Transverse colon (tissue), 4 donors: ENCODE results near the gene FAM78B. TPM values are rescaled to one million over a fixed set of nuclear protein-coding genes. Genes with fewer than 3 reads are reported as not detected.
A peak's percentile ranks its signal among the peaks of the same experiment; 100 is the strongest.

Source experiments
- DNase-seq: peaks from one replicate; pipeline ENCODE4 v3.0.0-alpha.2; 2019
- H3K27ac ChIP-seq, 4 donors: fragments of 200-600 bp; sonication (generic); 2 replicates each; pipeline ENCODE4 v1.5.1; 2016 to 2018; ENCODE audit warnings: inconsistent platforms in 4 of 4
- H3K27me3 ChIP-seq: fragments of 200-600 bp; sonication (generic); 2 replicates; pipeline ENCODE4 v1.5.1; 2017; ENCODE audit warnings: inconsistent platforms
- H3K36me3 ChIP-seq, 4 donors: fragments of 200-600 bp; sonication (generic); 2 replicates each; pipeline ENCODE4 v1.5.1; 2017 to 2019; ENCODE audit warnings: inconsistent platforms in 4 of 4
- H3K4me1 ChIP-seq, 4 donors: fragments of 200-600 bp; sonication (generic); 2 replicates each; pipeline ENCODE4 v1.5.1; 2017 to 2020; ENCODE audit warnings: inconsistent platforms in 4 of 4
- H3K4me3 ChIP-seq, 4 donors: fragments of 200-600 bp; sonication (generic); 1 replicate in 1 of 4; 2 replicates in 3 of 4; pipeline versions ENCODE4 v1.5.1 to v1.6.1; 2017 to 2019; ENCODE audit warnings: inconsistent platforms in 4 of 4
- H3K9me3 ChIP-seq, 2 donors: fragments of 200-600 bp; sonication (generic); 2 replicates each; pipeline ENCODE4 v1.5.1; 2017 to 2019; ENCODE audit warnings: inconsistent platforms in 2 of 2
- CTCF ChIP-seq, 5 experiments: fragments of 200-600 bp in 3 of 5; fragments of 450-650 bp in 2 of 5; sonication (generic) in 3 of 5; IDR thresholded peaks; 1 replicate in 2 of 5; 2 replicates in 3 of 5; pipeline ENCODE4 v1.5.1; 2016 to 2017; ENCODE audit warnings: antibody characterized with exemption in 5 of 5, inconsistent platforms in 3 of 5, mild to moderate bottlenecking in 2 of 5, moderate library complexity in 1 of 5
- EP300 ChIP-seq: sonication (generic); formaldehyde crosslinking; IDR thresholded peaks from one replicate; pipeline ENCODE4 v1.6.1; 2017; ENCODE audit warnings: antibody characterized with exemption, low read depth
- POLR2A ChIP-seq: fragments of 450-650 bp; IDR thresholded peaks from one replicate; pipeline ENCODE4 v1.6.1; 2016; ENCODE audit warnings: antibody characterized with exemption, mild to moderate bottlenecking, moderate library complexity
- POLR2AphosphoS5 ChIP-seq, 3 donors: sonication (generic); formaldehyde crosslinking; IDR thresholded peaks; one replicate each; pipeline ENCODE4 v1.6.1; 2016; ENCODE audit warnings: antibody characterized with exemption in 3 of 3
- WGBS, 2 donors: methylation state at CpG; one replicate each; pipeline ENCODE4 v1.1.5; 2018; ENCODE audit warnings: low coverage in 1 of 2; 5-methylcytosine and 5-hydroxymethylcytosine counted together
- in situ Hi-C, 4 donors: fragments of 200-750 bp; cut with MboI; loops; one replicate each; pipeline versions ENCODE4 v1.15.0 to v1.15.1; 2017; ENCODE audit warnings: low sequenced_read_pairs in 3 of 4, low pct_ligation_motif_present in 1 of 4, low pct_unique_long_range_greater_than_20kb in 1 of 4
- intact Hi-C: fragments of 100-400 bp; cut with DNase I; formaldehyde crosslinking; loops from one replicate; pipeline ENCODE4 v1.15.1; 2023; ENCODE audit warnings: low total_unique reads
- total RNA-seq, 4 donors: library from RNA; depleted of rRNA; stranded (reverse); fragments of >200 nt; gene quantifications; one replicate each; pipeline ENCODE4 v1.1.0, GENCODE V29; 2016

The FAM78B gene, protein sequence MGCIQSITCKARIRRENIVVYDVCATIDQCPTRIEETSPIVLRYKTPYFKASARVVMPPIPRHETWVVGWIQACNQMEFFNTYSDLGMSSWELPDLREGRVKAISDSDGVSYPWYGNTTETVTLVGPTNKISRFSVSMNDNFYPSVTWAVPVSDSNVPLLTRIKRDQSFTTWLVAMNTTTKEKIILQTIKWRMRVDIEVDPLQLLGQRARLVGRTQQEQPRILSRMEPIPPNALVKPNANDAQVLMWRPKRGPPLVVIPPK
- total RNA-seq, result 1 to 10 TPM in 1 of 4 donors, under 1 TPM in 3; 0.40 to 5.2 (median 0.80) TPM

- Histone ChIP-seq H3K27ac (peak within 1 kb of the TSS; percentile 59 to 85 (median 74)), H3K9me3 (no peaks in the 10 kb centered on the region), H3K36me3 (no peaks in the 10 kb centered on the region), H3K27me3 (peaks cover 29% of the 10 kb centered on the region), H3K4me3 (peak within 1 kb of the TSS; percentile 62 to 84 (median 68)), H3K4me1 (peaks cover 11 to 37% (median 26%) of the 10 kb centered on the region in 4 donors)
- DNase-seq, result peak; percentile 87
- intact Hi-C loops, result no loop called here
- TF ChIP-seq CTCF (IDR thresholded peaks at IDR 0.05) (peak in 2 of 5 experiments; percentile 7 to 29), EP300 (no peak), POLR2A (peak; percentile 69), POLR2AphosphoS5 (IDR thresholded peaks at IDR 0.05) (peak in 2 of 3 donors; percentile 38 to 57)
- 3% methylated on average over 25 of the region's 64 CpGs; no CpG with 5 or more reads in 1 of the 2 donors for WGBS, 2 donors
- in situ Hi-C loops, result loop anchor here in 1 of 4 donors (25.0 kb wide), 1 partner anchor 455 kb away; no protein-coding TSS in a partner anchor
Observed at GRCh38 chr1:166166698-166167571, at the start of gene FAM78B. FAM78B (minus strand) TSS chr1:166167001; CDS start chr1:166166248, 753 bp downstream.

GRCh38 chr1:166202546-166202945 lies 35.7 kb upstream of the FAM78B start:
- intact Hi-C loops, result no loop called here
- no peak for DNase-seq
- Histone ChIP-seq H3K27ac (no peak overlapping the region), H3K36me3 (no peaks in the 10 kb centered on the region), H3K4me3 (no peak overlapping the region), H3K27me3 (no peaks in the 10 kb centered on the region), H3K4me1 (no peaks in the 10 kb centered on the region), H3K9me3 (no peaks in the 10 kb centered on the region)
- no peak for TF ChIP-seq POLR2AphosphoS5 (IDR thresholded peaks at IDR 0.05)
- no peak for TF ChIP-seq CTCF (IDR thresholded peaks at IDR 0.05)
- no peak for TF ChIP-seq POLR2A
- no peak for TF ChIP-seq EP300
- in situ Hi-C loops, result no loop called here
- 81 to 100% methylated on average over 2 of the region's 2 CpGs for WGBS, 2 donors

GRCh38 chr1:166200743-166201142 lies 33.9 kb upstream of the FAM78B start:
- 50 to 75% methylated on average over 1 to 2 of the region's 2 CpGs for WGBS, 2 donors
- Histone ChIP-seq H3K4me1 (no peaks in the 10 kb centered on the region), H3K27ac (no peak overlapping the region), H3K27me3 (no peaks in the 10 kb centered on the region), H3K36me3 (no peaks in the 10 kb centered on the region), H3K4me3 (no peak overlapping the region), H3K9me3 (no peaks in the 10 kb centered on the region)
- intact Hi-C loops (no loop called here), in situ Hi-C loops (no loop called here)
- TF ChIP-seq CTCF (IDR thresholded peaks at IDR 0.05) (no peak), POLR2A (no peak), POLR2AphosphoS5 (IDR thresholded peaks at IDR 0.05) (no peak), EP300 (no peak)
- DNase-seq, result no peak

GRCh38 chr1:166197597-166197996 lies 30.8 kb upstream of the FAM78B start:
- no peak overlapping the region for H3K27ac ChIP-seq
- DNase-seq, result no peak
- intact Hi-C loops, result no loop called here
- H3K4me1 ChIP-seq, result no peaks in the 10 kb centered on the region
- no peaks in the 10 kb centered on the region for H3K27me3 ChIP-seq
- no peaks in the 10 kb centered on the region for H3K36me3 ChIP-seq
- in situ Hi-C loops, result no loop called here
- TF ChIP-seq EP300, result no peak
- TF ChIP-seq POLR2A, result no peak
- no peak for TF ChIP-seq POLR2AphosphoS5 (IDR thresholded peaks at IDR 0.05)
- TF ChIP-seq CTCF (IDR thresholded peaks at IDR 0.05), result no peak
- 36 to 38% methylated on average over 1 of the region's 1 CpG for WGBS, 2 donors
- H3K4me3 ChIP-seq, result no peak overlapping the region
- no peaks in the 10 kb centered on the region for H3K9me3 ChIP-seq
